ENCODE data around the gene NDUFC2. TPM values are rescaled to one million over a fixed set of nuclear protein-coding genes. Genes with fewer than 3 reads are reported as not detected.

NDUFC2 gene
- total and polyA plus RNA-seq, 2 experiments from 2014 or later: 86.6 to 462 TPM

DNA sequence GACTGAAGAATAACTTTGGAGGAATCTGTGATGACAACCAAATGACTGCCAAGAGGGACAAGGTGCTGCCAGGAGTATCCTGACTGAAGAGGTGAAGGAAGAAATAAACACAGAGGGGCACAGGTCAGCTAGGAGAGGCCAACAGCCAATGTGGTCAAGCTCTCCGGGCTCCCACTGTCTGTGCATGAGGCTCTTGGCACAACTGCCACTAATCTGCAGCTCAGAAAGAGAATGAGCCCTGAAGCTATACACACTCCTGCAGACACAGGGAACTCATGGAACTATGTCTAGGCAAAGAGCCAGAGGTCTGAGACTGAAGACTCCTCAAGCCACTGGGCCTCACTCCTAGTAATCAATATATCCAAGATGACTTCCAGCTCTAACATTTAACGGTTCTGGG is 9.0 kb downstream of the NDUFC2 start:
- WGBS, 2 experiments (ENCODE audit: low coverage in 1 of 2, low lambda C conversion rate in 2 of 2, missing lambda C conversion rate in 2 of 2): 97% methylated on average over 2 of the region's 2 CpGs
- H3K27me3 ChIP-seq (replicated peaks; ENCODE audit: insufficient read depth): no peaks in the 10 kb centered on the region
- H3K4me3 ChIP-seq: no peak overlapping the region
- no peak overlapping the region for H3K4me2 ChIP-seq (ENCODE audit: unreplicated experiment)
- in situ Hi-C loops (cut with MboI): no loop called here
- no peak overlapping the region for H3K9ac ChIP-seq
- no peaks in the 10 kb centered on the region for H3F3A ChIP-seq (ENCODE audit: insufficient read depth)
- TF ChIP-seq EZH2phosphoT487 (IDR thresholded peaks at IDR 0.05; ENCODE audit: insufficient read depth, low read depth) (no peak), EZH2 (IDR thresholded peaks at IDR 0.05; ENCODE audit: insufficient read depth, poor library complexity, severe bottlenecking) (no peak)
- H3K9me2 ChIP-seq (ENCODE audit: insufficient read depth): no peaks in the 10 kb centered on the region
- no peaks in the 10 kb centered on the region for H3K9me3 ChIP-seq (ENCODE audit: low read depth)
- H3K79me2 ChIP-seq (ENCODE audit: insufficient read depth): peaks cover 56% of the 10 kb centered on the region
- H4K20me1 ChIP-seq (ENCODE audit: insufficient read depth): no peaks in the 10 kb centered on the region
- peaks cover 32% of the 10 kb centered on the region for H3K36me3 ChIP-seq (ENCODE audit: low read depth)
- H3K27ac ChIP-seq: no peak overlapping the region
- no peaks in the 10 kb centered on the region for H3K4me1 ChIP-seq (ENCODE audit: insufficient read depth)
- no peak for DNase-seq
- H2AFZ ChIP-seq: no peak overlapping the region

DNA sequence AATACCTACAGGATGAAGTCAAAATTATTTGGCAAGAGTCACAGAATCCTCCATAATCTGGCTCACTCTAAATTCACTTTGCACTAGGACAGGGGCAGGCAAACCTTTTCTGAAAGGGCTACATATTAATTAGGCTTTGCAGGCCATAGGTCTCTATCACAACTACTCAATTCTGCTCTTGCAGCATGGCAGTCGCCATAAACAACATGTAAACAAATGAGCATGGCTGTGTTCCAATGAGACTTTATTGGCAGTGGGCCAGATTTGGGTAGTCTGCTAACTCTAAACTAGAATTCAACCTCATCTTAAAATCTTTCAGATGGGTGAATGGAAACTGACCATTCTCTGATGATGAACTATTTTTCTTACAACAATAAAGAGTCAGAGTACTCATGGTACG is 10.2 kb downstream of the NDUFC2 start:
- H3K4me2 ChIP-seq (ENCODE audit: unreplicated experiment): no peak overlapping the region
- no peak for TF ChIP-seq EZH2phosphoT487 (IDR thresholded peaks at IDR 0.05; ENCODE audit: insufficient read depth, low read depth)
- TF ChIP-seq EZH2 (IDR thresholded peaks at IDR 0.05; ENCODE audit: insufficient read depth, poor library complexity, severe bottlenecking): no peak
- no peaks in the 10 kb centered on the region for H3K9me2 ChIP-seq (ENCODE audit: insufficient read depth)
- no peaks in the 10 kb centered on the region for H3K27me3 ChIP-seq (replicated peaks; ENCODE audit: insufficient read depth)
- H3F3A ChIP-seq (ENCODE audit: insufficient read depth): no peaks in the 10 kb centered on the region
- no peak overlapping the region for H2AFZ ChIP-seq
- H3K4me3 ChIP-seq: no peak overlapping the region
- H3K36me3 ChIP-seq (ENCODE audit: low read depth): peaks cover 32% of the 10 kb centered on the region
- H3K9ac ChIP-seq: no peak overlapping the region
- H3K4me1 ChIP-seq (ENCODE audit: insufficient read depth): no peaks in the 10 kb centered on the region
- H3K9me3 ChIP-seq (ENCODE audit: low read depth): no peaks in the 10 kb centered on the region
- WGBS, 2 experiments (ENCODE audit: low coverage in 1 of 2, low lambda C conversion rate in 2 of 2, missing lambda C conversion rate in 2 of 2): 52 to 54% methylated on average over 2 of the region's 2 CpGs
- H3K27ac ChIP-seq: no peak overlapping the region
- in situ Hi-C loops (cut with MboI): no loop called here
- no peak for DNase-seq
- peaks cover 45% of the 10 kb centered on the region for H3K79me2 ChIP-seq (ENCODE audit: insufficient read depth)
- H4K20me1 ChIP-seq (ENCODE audit: insufficient read depth): no peaks in the 10 kb centered on the region

DNA sequence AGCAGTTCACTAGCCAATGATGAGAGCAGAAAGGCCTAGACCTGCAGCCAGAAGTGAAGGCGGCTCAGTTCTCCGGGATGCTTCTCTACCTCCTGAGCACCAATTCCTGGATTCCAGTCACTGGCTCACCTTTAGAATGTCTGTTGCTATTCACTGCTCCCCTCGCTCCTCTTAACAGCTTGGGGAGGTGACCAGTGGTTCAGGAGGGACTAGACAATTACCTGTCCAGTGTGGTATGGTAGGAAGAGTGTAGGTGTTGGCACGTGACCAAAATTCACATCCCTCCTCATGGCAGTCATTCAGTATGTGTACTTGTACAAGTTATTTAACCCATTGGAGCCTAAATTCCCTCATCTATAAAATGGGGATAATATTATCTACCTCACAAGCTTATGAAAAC is 12.0 kb downstream of the NDUFC2 start:
- Histone ChIP-seq H3K79me2 (ENCODE audit: insufficient read depth) (peaks cover 27% of the 10 kb centered on the region), H3K9me2 (ENCODE audit: insufficient read depth) (no peaks in the 10 kb centered on the region), H2AFZ (no peak overlapping the region), H4K20me1 (ENCODE audit: insufficient read depth) (no peaks in the 10 kb centered on the region), H3K4me2 (ENCODE audit: unreplicated experiment) (no peak overlapping the region), H3K9ac (no peak overlapping the region), H3K4me3 (no peak overlapping the region), H3K9me3 (ENCODE audit: low read depth) (no peaks in the 10 kb centered on the region), H3K27ac (no peak overlapping the region), H3F3A (ENCODE audit: insufficient read depth) (no peaks in the 10 kb centered on the region), H3K36me3 (ENCODE audit: low read depth) (peaks cover 32% of the 10 kb centered on the region), H3K27me3 (replicated peaks; ENCODE audit: insufficient read depth) (no peaks in the 10 kb centered on the region), H3K4me1 (ENCODE audit: insufficient read depth) (no peaks in the 10 kb centered on the region)
- in situ Hi-C loops (cut with MboI): no loop called here
- WGBS, 2 experiments (ENCODE audit: low coverage in 1 of 2, low lambda C conversion rate in 2 of 2, missing lambda C conversion rate in 2 of 2): 63 to 64% methylated on average over 4 of the region's 4 CpGs
- TF ChIP-seq EZH2 (IDR thresholded peaks at IDR 0.05; ENCODE audit: insufficient read depth, poor library complexity, severe bottlenecking): no peak
- no peak for TF ChIP-seq EZH2phosphoT487 (IDR thresholded peaks at IDR 0.05; ENCODE audit: insufficient read depth, low read depth)
- DNase-seq: no peak

DNA sequence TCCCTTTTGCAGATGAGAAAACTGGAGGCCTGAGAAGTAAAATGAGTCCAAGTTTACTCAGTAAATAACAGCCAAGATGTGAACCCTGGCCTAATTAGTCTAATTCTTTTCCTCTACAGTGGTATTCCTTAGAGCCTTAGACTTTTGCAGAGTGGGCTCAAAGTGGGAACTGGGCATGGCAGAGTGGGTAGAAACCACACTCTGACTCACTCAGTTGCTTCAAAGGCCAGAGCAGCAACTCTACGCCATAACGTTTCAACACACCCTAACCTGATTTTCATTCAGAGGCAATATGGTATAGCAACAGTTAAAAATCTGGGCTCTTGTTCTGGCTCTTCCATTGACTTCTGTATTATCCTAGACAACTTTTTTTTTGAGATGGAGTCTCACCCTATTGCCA is 13.2 kb downstream of the NDUFC2 start:
- WGBS, 2 experiments (ENCODE audit: low coverage in 1 of 2, low lambda C conversion rate in 2 of 2, missing lambda C conversion rate in 2 of 2): 96 to 100% methylated on average over 2 of the region's 2 CpGs

DNA sequence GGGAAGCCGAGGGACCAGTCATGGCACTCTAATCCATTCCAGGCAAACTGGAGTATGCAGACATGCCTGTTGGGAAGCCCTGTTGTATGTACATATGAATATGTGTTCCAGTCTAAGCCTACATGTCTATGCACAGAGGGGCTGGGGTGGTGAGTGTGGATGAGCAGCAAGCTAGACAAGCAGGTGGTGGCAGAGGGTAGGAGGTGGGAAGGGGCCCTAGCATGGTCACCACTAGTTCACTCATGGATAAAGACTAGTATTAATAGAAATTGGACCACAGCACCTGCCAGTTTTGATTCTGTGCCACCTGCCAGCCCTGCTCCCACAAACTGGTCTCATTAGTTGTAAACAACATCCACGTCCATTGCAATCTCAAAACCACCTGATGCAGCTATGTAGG is 14.5 kb downstream of the NDUFC2 start:
- no peaks in the 10 kb centered on the region for H3K4me1 ChIP-seq (ENCODE audit: insufficient read depth)
- WGBS, 2 experiments (ENCODE audit: low coverage in 1 of 2, low lambda C conversion rate in 2 of 2, missing lambda C conversion rate in 2 of 2): 94 to 98% methylated on average over 2 of the region's 2 CpGs
- H3K9ac ChIP-seq: no peak overlapping the region
- no peaks in the 10 kb centered on the region for H3K9me2 ChIP-seq (ENCODE audit: insufficient read depth)
- no peaks in the 10 kb centered on the region for H3K27me3 ChIP-seq (replicated peaks; ENCODE audit: insufficient read depth)
- H2AFZ ChIP-seq: no peak overlapping the region
- H3K36me3 ChIP-seq (ENCODE audit: low read depth): peaks cover 20% of the 10 kb centered on the region
- in situ Hi-C loops (cut with MboI): no loop called here
- no peak overlapping the region for H3K27ac ChIP-seq
- no peak overlapping the region for H3K4me2 ChIP-seq (ENCODE audit: unreplicated experiment)
- H4K20me1 ChIP-seq (ENCODE audit: insufficient read depth): no peaks in the 10 kb centered on the region
- H3F3A ChIP-seq (ENCODE audit: insufficient read depth): no peaks in the 10 kb centered on the region
- TF ChIP-seq EZH2 (IDR thresholded peaks at IDR 0.05; ENCODE audit: insufficient read depth, poor library complexity, severe bottlenecking): no peak
- no peak for TF ChIP-seq EZH2phosphoT487 (IDR thresholded peaks at IDR 0.05; ENCODE audit: insufficient read depth, low read depth)
- no peak overlapping the region for H3K4me3 ChIP-seq
- DNase-seq: no peak
- H3K79me2 ChIP-seq (ENCODE audit: insufficient read depth): peaks cover 2% of the 10 kb centered on the region; the same call in 1 of the 2 replicates
- H3K9me3 ChIP-seq (ENCODE audit: low read depth): no peaks in the 10 kb centered on the region

More for the DNA sequence above, 13.2 kb downstream of the NDUFC2 start:
- in situ Hi-C loops (cut with MboI): no loop called here
- no peak overlapping the region for H3K4me2 ChIP-seq (ENCODE audit: unreplicated experiment)
- H3K9me3 ChIP-seq (ENCODE audit: low read depth): no peaks in the 10 kb centered on the region
- no peaks in the 10 kb centered on the region for H3F3A ChIP-seq (ENCODE audit: insufficient read depth)
- no peak overlapping the region for H3K9ac ChIP-seq
- no peak overlapping the region for H2AFZ ChIP-seq
- no peak for TF ChIP-seq EZH2phosphoT487 (IDR thresholded peaks at IDR 0.05; ENCODE audit: insufficient read depth, low read depth)
- TF ChIP-seq EZH2 (IDR thresholded peaks at IDR 0.05; ENCODE audit: insufficient read depth, poor library complexity, severe bottlenecking): no peak
- no peak overlapping the region for H3K27ac ChIP-seq
- H3K36me3 ChIP-seq (ENCODE audit: low read depth): peaks cover 28% of the 10 kb centered on the region
- H3K79me2 ChIP-seq (ENCODE audit: insufficient read depth): peaks cover 15% of the 10 kb centered on the region
- H3K4me3 ChIP-seq: no peak overlapping the region
- no peaks in the 10 kb centered on the region for H3K4me1 ChIP-seq (ENCODE audit: insufficient read depth)
- H3K9me2 ChIP-seq (ENCODE audit: insufficient read depth): no peaks in the 10 kb centered on the region
- no peaks in the 10 kb centered on the region for H3K27me3 ChIP-seq (replicated peaks; ENCODE audit: insufficient read depth)
- no peak for DNase-seq
- no peaks in the 10 kb centered on the region for H4K20me1 ChIP-seq (ENCODE audit: insufficient read depth)

Measured in GM23248 (cell line).